ENCODE data around the gene POPDC3.

Gene POPDC3

DNA sequence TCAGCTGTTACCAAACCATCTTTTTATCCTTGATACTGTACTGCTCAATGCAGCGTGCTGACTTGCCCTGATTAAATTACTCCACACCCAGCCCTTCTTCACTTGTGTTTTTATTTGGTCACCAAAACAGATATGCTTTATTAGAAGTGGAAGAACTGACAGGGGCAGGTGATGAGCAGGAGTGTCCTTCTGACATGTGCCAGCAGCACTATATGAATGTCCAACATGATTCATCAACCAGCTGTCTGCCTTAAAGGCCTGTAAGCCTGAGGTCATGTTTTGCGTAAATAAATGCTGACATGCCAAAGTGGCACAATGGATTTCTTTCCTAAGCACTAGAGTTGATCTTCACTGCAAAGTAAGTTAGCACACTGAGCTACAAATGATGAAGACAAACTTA is 15.4 kb downstream of the POPDC3 start:
- no peak for DNase-seq (ENCODE audit: low read depth, low spot score)
- CTCF ChIA-PET = interaction anchor here (0.7 to 1.7 kb wide), 3 partner anchors 14 to 238 kb away, joined by 3 to 5 read pairs (median 4); partner anchors contain the start of gene PREP
- POLR2A ChIA-PET = no interaction called here
- H3K4me3 ChIP-seq (ENCODE audit: low read depth, low read length) = no peak overlapping the region
- TF ChIP-seq, protein P1, sequence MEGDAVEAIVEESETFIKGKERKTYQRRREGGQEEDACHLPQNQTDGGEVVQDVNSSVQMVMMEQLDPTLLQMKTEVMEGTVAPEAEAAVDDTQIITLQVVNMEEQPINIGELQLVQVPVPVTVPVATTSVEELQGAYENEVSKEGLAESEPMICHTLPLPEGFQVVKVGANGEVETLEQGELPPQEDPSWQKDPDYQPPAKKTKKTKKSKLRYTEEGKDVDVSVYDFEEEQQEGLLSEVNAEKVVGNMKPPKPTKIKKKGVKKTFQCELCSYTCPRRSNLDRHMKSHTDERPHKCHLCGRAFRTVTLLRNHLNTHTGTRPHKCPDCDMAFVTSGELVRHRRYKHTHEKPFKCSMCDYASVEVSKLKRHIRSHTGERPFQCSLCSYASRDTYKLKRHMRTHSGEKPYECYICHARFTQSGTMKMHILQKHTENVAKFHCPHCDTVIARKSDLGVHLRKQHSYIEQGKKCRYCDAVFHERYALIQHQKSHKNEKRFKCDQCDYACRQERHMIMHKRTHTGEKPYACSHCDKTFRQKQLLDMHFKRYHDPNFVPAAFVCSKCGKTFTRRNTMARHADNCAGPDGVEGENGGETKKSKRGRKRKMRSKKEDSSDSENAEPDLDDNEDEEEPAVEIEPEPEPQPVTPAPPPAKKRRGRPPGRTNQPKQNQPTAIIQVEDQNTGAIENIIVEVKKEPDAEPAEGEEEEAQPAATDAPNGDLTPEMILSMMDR (IDR thresholded peaks at IDR 0.05; ENCODE audit: insufficient read depth, low read length, missing control alignments) = no peak

DNA sequence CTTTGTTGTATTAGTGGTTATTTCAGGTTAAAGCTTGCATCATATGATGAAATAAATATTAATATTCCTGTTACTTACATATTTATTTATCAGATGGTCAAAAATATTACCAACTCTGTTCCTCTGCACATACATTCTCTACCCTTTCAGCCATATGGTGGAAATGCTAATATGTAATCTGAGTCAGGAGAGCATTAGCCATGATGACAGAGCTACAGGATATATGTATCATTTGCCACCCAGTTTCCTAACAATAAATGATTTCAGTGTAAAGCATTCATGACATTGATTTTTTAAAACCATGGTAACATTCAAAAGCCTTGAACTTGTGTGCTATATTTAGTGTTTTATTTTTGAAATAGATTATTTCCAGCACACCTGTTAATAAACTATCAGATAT is 16.6 kb downstream of the POPDC3 start:
- DNase-seq (ENCODE audit: low read depth, low spot score) = no peak
- POLR2A ChIA-PET = no interaction called here
- H3K4me3 ChIP-seq (ENCODE audit: low read depth, low read length) = no peak overlapping the region

DNA sequence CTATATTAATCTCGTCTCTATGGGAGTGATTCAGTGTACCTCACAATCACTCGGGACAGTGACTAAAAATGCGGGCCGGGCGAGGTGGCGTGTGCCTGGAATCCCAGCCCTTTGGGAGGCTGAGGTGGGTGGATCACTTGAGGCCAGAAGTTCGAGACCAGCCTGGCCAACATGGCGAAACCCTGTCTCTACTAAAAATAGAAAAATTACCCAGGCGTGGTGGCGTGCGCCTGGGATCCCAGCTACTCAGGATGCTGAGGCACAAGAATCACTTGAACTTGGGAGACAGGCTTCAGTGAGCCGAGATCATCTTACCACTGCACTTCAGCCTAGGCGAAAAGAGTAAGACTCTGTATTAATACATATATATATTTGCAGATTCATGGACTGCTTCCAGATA is 17.4 kb downstream of the POPDC3 start:
- ChIA-PET CTCF (interaction anchor here (1.0 kb wide), 1 partner anchor 11 kb away, joined by 3 read pairs; no protein-coding TSS in a partner anchor), POLR2A (no interaction called here)
- H3K4me3 ChIP-seq (ENCODE audit: low read depth, low read length) = no peak overlapping the region
- TF ChIP-seq, protein P1 (IDR thresholded peaks at IDR 0.05; ENCODE audit: insufficient read depth, low read length, missing control alignments) = no peak
- DNase-seq (ENCODE audit: low read depth, low spot score) = no peak

More for the DNA sequence above, 16.6 kb downstream of the POPDC3 start:
- TF ChIP-seq, protein P1 (IDR thresholded peaks at IDR 0.05; ENCODE audit: insufficient read depth, low read length, missing control alignments) = no peak
- CTCF ChIA-PET = interaction anchor here (1.0 to 1.7 kb wide), 3 partner anchors 10 to 196 kb away, joined by 3 to 5 read pairs (median 3); no protein-coding TSS in a partner anchor

DNA sequence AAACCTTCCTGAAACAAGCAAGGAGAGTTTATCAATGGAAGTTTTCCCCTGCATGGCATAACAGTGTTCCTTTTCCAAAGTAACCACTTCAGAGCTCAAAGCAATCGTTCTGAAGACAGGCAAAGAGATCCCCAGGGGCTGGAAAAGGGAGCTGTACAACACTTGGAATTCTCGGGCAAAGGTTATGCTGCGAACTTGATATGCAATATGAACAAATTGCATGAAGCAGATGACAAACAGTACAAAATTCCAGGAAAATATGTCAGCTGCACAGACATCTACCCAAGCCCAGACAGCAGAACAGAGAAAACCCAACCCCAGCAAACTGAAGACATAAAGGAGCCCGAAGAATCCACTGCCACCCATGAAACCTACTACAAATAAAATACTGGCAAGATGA is 18.4 kb downstream of the POPDC3 start:
- CTCF ChIA-PET = no interaction called here
- DNase-seq (ENCODE audit: low read depth, low spot score) = no peak
- no peak overlapping the region for H3K4me3 ChIP-seq (ENCODE audit: low read depth, low read length)
- TF ChIP-seq, protein P1 (IDR thresholded peaks at IDR 0.05; ENCODE audit: insufficient read depth, low read length, missing control alignments) = no peak
- POLR2A ChIA-PET = no interaction called here

DNA sequence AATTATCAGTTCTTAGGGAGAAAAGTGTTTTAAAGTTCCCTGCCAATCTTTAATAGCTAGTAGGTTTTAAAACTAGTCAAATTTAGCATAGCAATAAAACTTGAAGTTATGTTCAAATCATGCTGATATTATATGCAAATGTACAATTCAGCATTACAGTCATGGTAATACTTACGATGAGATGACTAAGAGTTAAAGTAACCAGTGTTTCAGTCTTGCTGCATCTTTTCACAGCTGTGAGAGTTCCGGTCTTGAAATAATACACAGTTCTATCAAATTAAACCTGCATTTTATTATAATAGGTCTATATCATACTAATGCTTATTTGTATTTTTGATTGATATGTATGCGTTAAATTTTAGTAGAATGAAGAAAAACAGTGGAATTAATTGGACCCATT is 26.1 kb downstream of the POPDC3 start:
- DNase-seq (ENCODE audit: low read depth, low spot score) = no peak
- CTCF ChIA-PET = interaction anchor here (1.3 to 1.6 kb wide), 2 partner anchors 17 to 249 kb away, joined by 3 to 6 read pairs; partner anchors contain the start of gene PREP
- POLR2A ChIA-PET = no interaction called here
- TF ChIP-seq, protein P1 (IDR thresholded peaks at IDR 0.05; ENCODE audit: insufficient read depth, low read length, missing control alignments) = no peak
- no peak overlapping the region for H3K4me3 ChIP-seq (ENCODE audit: low read depth, low read length)

DNA sequence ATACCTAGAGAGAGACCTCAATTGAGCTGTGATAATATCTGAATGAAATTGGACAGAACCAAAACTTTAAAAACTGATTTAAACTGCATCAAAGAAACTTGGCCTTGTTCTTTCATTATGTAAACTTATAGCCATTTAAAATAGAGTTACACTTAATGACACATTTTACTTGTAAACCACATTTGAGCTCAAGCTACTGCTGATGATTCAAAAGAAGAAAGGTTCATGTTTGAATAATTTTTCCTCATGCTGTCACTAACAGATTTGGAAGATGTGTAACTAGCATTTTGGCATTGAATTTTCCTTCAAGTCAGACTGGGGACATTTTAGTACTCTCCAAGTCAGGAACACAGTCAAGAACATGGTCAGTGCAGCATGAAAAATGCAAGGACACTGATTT is 26.9 kb downstream of the POPDC3 start:
- ChIA-PET POLR2A (no interaction called here), CTCF (interaction anchor here (0.7 to 1.6 kb wide), 4 partner anchors 16 to 250 kb away, joined by 3 to 6 read pairs (median 3); partner anchors contain the start of gene PREP)
- H3K4me3 ChIP-seq (ENCODE audit: low read depth, low read length) = no peak overlapping the region
- no peak for DNase-seq (ENCODE audit: low read depth, low spot score)
- TF ChIP-seq, protein P1 (IDR thresholded peaks at IDR 0.05; ENCODE audit: insufficient read depth, low read length, missing control alignments) = no peak
